22Rv1 (cell line): ENCODE measurements around the gene WNT9A.
"Not testable (repeated sequence)": the region's sequence is repeated elsewhere in the genome, so short reads cannot be mapped to it uniquely, and the experiment has no call there.

ENCODE experiments used
- H3K27ac ChIP-seq: fragments of 450-650 bp; 2 replicates; pipeline ENCODE4 v1.5.1; 2017
- ZFX ChIP-seq: fragments of 450-650 bp; IDR thresholded peaks from 2 replicates; pipeline ENCODE4 v1.6.1; 2017; ENCODE audit warnings: antibody characterized with exemption, borderline replicate concordance
- TF ChIP-seq, protein P1 (sequence below): fragments of 450-650 bp; IDR thresholded peaks from 2 replicates; pipeline ENCODE4 v1.5.1; 2017; ENCODE audit warnings: mild to moderate bottlenecking

The WNT9A gene

GRCh38 chr1:227967815-227968214 is 20.1 kb upstream of the WNT9A start:
- TF ChIP-seq, protein P1, sequence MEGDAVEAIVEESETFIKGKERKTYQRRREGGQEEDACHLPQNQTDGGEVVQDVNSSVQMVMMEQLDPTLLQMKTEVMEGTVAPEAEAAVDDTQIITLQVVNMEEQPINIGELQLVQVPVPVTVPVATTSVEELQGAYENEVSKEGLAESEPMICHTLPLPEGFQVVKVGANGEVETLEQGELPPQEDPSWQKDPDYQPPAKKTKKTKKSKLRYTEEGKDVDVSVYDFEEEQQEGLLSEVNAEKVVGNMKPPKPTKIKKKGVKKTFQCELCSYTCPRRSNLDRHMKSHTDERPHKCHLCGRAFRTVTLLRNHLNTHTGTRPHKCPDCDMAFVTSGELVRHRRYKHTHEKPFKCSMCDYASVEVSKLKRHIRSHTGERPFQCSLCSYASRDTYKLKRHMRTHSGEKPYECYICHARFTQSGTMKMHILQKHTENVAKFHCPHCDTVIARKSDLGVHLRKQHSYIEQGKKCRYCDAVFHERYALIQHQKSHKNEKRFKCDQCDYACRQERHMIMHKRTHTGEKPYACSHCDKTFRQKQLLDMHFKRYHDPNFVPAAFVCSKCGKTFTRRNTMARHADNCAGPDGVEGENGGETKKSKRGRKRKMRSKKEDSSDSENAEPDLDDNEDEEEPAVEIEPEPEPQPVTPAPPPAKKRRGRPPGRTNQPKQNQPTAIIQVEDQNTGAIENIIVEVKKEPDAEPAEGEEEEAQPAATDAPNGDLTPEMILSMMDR = peak; percentile 9; the same call in 1 of the 2 replicates
- not testable (repeated sequence) for H3K27ac ChIP-seq

- H3K27ac ChIP-seq = not testable (repeated sequence)
Measured at GRCh38 chr1:227966733-227967132, 19.0 kb upstream of the WNT9A start.

GRCh38 chr1:227961651-227962466 is 14.1 kb upstream of the WNT9A start:
- no peak overlapping the region for H3K27ac ChIP-seq
- no peak for TF ChIP-seq ZFX
- TF ChIP-seq, protein P1 = no peak

More at GRCh38 chr1:227966733-227967132, 19.0 kb upstream of the WNT9A start:
- TF ChIP-seq, protein P1 = peak; percentile 43

GRCh38 chr1:227959325-227959860 is 11.7 kb upstream of the WNT9A start:
- TF ChIP-seq, protein P1 = no peak
- no peak for TF ChIP-seq ZFX
- no peak overlapping the region for H3K27ac ChIP-seq

- TF ChIP-seq, protein P1 = no peak
- no peak for TF ChIP-seq ZFX
- H3K27ac ChIP-seq = no peak overlapping the region
Measured at GRCh38 chr1:227958617-227959324, 11.0 kb upstream of the WNT9A start.

DNA sequence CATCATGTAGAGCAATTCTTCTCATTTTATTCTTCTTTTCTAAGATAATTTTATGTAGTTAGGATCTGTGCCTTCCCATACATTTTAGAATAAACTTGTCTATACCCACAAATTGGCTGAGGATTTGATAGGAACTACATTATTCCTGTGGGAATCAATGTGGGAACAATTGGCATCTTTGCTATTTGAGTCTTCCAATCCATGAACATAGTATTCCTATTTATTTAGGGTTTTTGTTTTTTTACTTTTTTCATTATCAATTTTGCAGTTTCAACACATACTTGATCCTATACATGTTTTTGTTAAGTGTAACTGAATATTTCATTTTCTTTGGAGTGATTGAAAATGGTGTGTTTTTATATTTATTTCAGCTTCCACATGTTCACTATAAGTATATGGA is 8.1 kb upstream of the WNT9A start:
- TF ChIP-seq, protein P1 = no peak
- TF ChIP-seq ZFX = no peak
- H3K27ac ChIP-seq = no peak overlapping the region
